Tibial artery (tissue), 4 donors: ENCODE measurements around the gene KLHL25.

Experiments used
- DNase-seq, 2 donors: peaks; one replicate each; pipeline ENCODE4 v3.0.0-alpha.2; 2019
- H3K27ac ChIP-seq, 2 donors: fragments of 200-600 bp; sonication (generic) in 1 of 2; 1 replicate in 1 of 2; 2 replicates in 1 of 2; pipeline ENCODE4 v1.5.1; 2018 to 2019; ENCODE audit warnings: mild to moderate bottlenecking in 1 of 2
- H3K27me3 ChIP-seq, 2 donors: fragments of 200-600 bp; sonication (generic) in 1 of 2; one replicate each; pipeline versions ENCODE4 v1.5.1 to v1.6.0; 2016 to 2019
- H3K36me3 ChIP-seq, 3 donors: fragments of 200-600 bp; sonication (generic) in 2 of 3; one replicate each; pipeline ENCODE4 v1.5.1; 2016 to 2019; ENCODE audit warnings: mild to moderate bottlenecking in 2 of 3
- H3K4me1 ChIP-seq, 4 donors: fragments of 200-600 bp; sonication (generic) in 2 of 4; 1 replicate in 3 of 4; 2 replicates in 1 of 4; pipeline ENCODE4 v1.5.1; 2016 to 2019
- H3K4me3 ChIP-seq, 2 donors: fragments of 200-600 bp; sonication (generic) in 1 of 2; 1 replicate in 1 of 2; 2 replicates in 1 of 2; pipeline ENCODE4 v1.5.1; 2018 to 2019; ENCODE audit warnings: mild to moderate bottlenecking in 2 of 2
- H3K9me3 ChIP-seq, 3 donors: fragments of 200-600 bp; sonication (generic) in 1 of 3; one replicate each; pipeline ENCODE4 v1.5.1; 2016 to 2019
- CTCF ChIP-seq, 2 experiments: fragments of 200-600 bp in 1 of 2; fragments of 450-650 bp in 1 of 2; IDR thresholded peaks; one replicate each; pipeline ENCODE4 v1.5.1; 2017 to 2019; ENCODE audit warnings: antibody characterized with exemption in 2 of 2, mild to moderate bottlenecking in 1 of 2, moderate library complexity in 1 of 2
- intact Hi-C: fragments of 100-400 bp; cut with DNase I; formaldehyde crosslinking; loops from one replicate; pipeline ENCODE4 v1.15.0; 2023; ENCODE audit warnings: low total_unique reads

The KLHL25 gene

GRCh38 chr15:85718981-85719380 is 75.7 kb downstream of the KLHL25 start:
- H3K27ac ChIP-seq, result no peak overlapping the region
- H3K4me1 ChIP-seq, result peaks cover 0 to 3% (median 1%) of the 10 kb centered on the region in 4 donors
- intact Hi-C loops, result no loop called here
- H3K27me3 ChIP-seq, result no peaks in the 10 kb centered on the region
- no peaks in the 10 kb centered on the region for H3K9me3 ChIP-seq
- H3K4me3 ChIP-seq, result no peak overlapping the region
- TF ChIP-seq CTCF (IDR thresholded peaks at IDR 0.05), result no peak
- peaks cover 55 to 97% (median 94%) of the 10 kb centered on the region in 3 donors for H3K36me3 ChIP-seq
- no peak for DNase-seq

- intact Hi-C loops, result no loop called here
- no peaks in the 10 kb centered on the region for H3K27me3 ChIP-seq
- TF ChIP-seq CTCF (IDR thresholded peaks at IDR 0.05), result no peak
- H3K36me3 ChIP-seq, result peaks cover 55 to 96% (median 91%) of the 10 kb centered on the region in 3 donors
- no peaks in the 10 kb centered on the region for H3K9me3 ChIP-seq
- no peak for DNase-seq
- no peak overlapping the region for H3K4me3 ChIP-seq
- H3K27ac ChIP-seq, result no peak overlapping the region
- H3K4me1 ChIP-seq, result no peaks in the 10 kb centered on the region
Measured at GRCh38 chr15:85718271-85718971, 76.3 kb downstream of the KLHL25 start.

GRCh38 chr15:85717212-85717611 is 77.5 kb downstream of the KLHL25 start:
- H3K4me3 ChIP-seq, result no peak overlapping the region
- H3K36me3 ChIP-seq, result peaks cover 54 to 95% (median 79%) of the 10 kb centered on the region in 3 donors
- TF ChIP-seq CTCF (IDR thresholded peaks at IDR 0.05), result no peak
- no peak overlapping the region for H3K27ac ChIP-seq
- intact Hi-C loops, result no loop called here
- DNase-seq, result no peak
- no peaks in the 10 kb centered on the region for H3K9me3 ChIP-seq
- no peaks in the 10 kb centered on the region for H3K27me3 ChIP-seq
- no peaks in the 10 kb centered on the region for H3K4me1 ChIP-seq

GRCh38 chr15:85716261-85716660 is 78.5 kb downstream of the KLHL25 start:
- intact Hi-C loops, result no loop called here
- Histone ChIP-seq H3K27ac (no peak overlapping the region), H3K4me3 (no peak overlapping the region), H3K36me3 (peaks cover 51 to 97% (median 76%) of the 10 kb centered on the region in 3 donors), H3K9me3 (no peaks in the 10 kb centered on the region), H3K4me1 (no peaks in the 10 kb centered on the region), H3K27me3 (no peaks in the 10 kb centered on the region)
- DNase-seq, result no peak
- no peak for TF ChIP-seq CTCF (IDR thresholded peaks at IDR 0.05)

- H3K9me3 ChIP-seq, result no peaks in the 10 kb centered on the region
- DNase-seq, result no peak
- H3K27ac ChIP-seq, result no peak overlapping the region
- no peak for TF ChIP-seq CTCF (IDR thresholded peaks at IDR 0.05)
- peaks cover 0 to 27% (median 12%) of the 10 kb centered on the region in 4 donors for H3K4me1 ChIP-seq
- no peak overlapping the region for H3K4me3 ChIP-seq
- peaks cover 12 to 67% (median 45%) of the 10 kb centered on the region in 3 donors for H3K36me3 ChIP-seq
- intact Hi-C loops, result no loop called here
- no peaks in the 10 kb centered on the region for H3K27me3 ChIP-seq
Measured at GRCh38 chr15:85711580-85712192, 83.0 kb downstream of the KLHL25 start.
